Measurements from ENCODE around the gene PLA2G4B. TPM values are rescaled to one million over a fixed set of nuclear protein-coding genes. Genes with fewer than 3 reads are reported as not detected.

PLA2G4B gene
- total RNA-seq, 1 donor from 2014 or later: 0.80 TPM

- no peak for DNase-seq (ENCODE audit: low read depth)
Measured at GRCh38 chr15:41869770-41870688, 31.4 kb downstream of the PLA2G4B start.

- DNase-seq (ENCODE audit: low read depth): peak; percentile 33
Measured at GRCh38 chr15:41870689-41871081, 32.0 kb downstream of the PLA2G4B start.

GRCh38 chr15:41871175-41871905 lies 32.7 kb downstream of the PLA2G4B start:
- DNase-seq (ENCODE audit: low read depth): no peak

GRCh38 chr15:41872166-41872747 lies 33.6 kb downstream of the PLA2G4B start:
- no peak for DNase-seq (ENCODE audit: low read depth)

- DNase-seq (ENCODE audit: low read depth): no peak
Measured at GRCh38 chr15:41873711-41874110, 35.1 kb downstream of the PLA2G4B start.

- no peak for DNase-seq (ENCODE audit: low read depth)
Measured at GRCh38 chr15:41874736-41875135, 36.1 kb downstream of the PLA2G4B start.

GRCh38 chr15:41876007-41876406 lies 37.4 kb downstream of the PLA2G4B start:
- DNase-seq (ENCODE audit: low read depth): no peak

GRCh38 chr15:41876689-41877088 lies 38.0 kb downstream of the PLA2G4B start:
- no peak for DNase-seq (ENCODE audit: low read depth)

- no peak for DNase-seq (ENCODE audit: low read depth)
Measured at GRCh38 chr15:41877631-41878354, 39.1 kb downstream of the PLA2G4B start.

- DNase-seq (ENCODE audit: low read depth): no peak
Measured at GRCh38 chr15:41878355-41878699, 39.7 kb downstream of the PLA2G4B start.

GRCh38 chr15:41879321-41879845 lies 40.7 kb downstream of the PLA2G4B start:
- DNase-seq (ENCODE audit: low read depth): no peak

GRCh38 chr15:41880156-41880877 lies 41.7 kb downstream of the PLA2G4B start:
- no peak for DNase-seq (ENCODE audit: low read depth)

- no peak for DNase-seq (ENCODE audit: low read depth)
Measured at GRCh38 chr15:41881086-41881485, 42.4 kb downstream of the PLA2G4B start.

GRCh38 chr15:41881550-41881919 lies 42.9 kb downstream of the PLA2G4B start:
- no peak for DNase-seq (ENCODE audit: low read depth)

GRCh38 chr15:41881920-41882688 lies 43.5 kb downstream of the PLA2G4B start:
- no peak for DNase-seq (ENCODE audit: low read depth)

- DNase-seq (ENCODE audit: low read depth): no peak
Measured at GRCh38 chr15:41882689-41883483, 44.2 kb downstream of the PLA2G4B start.

GRCh38 chr15:41883484-41883825 lies 44.8 kb downstream of the PLA2G4B start:
- no peak for DNase-seq (ENCODE audit: low read depth)

- DNase-seq (ENCODE audit: low read depth): no peak
Measured at GRCh38 chr15:41884458-41884857, 45.8 kb downstream of the PLA2G4B start.

GRCh38 chr15:41885321-41885720 lies 46.7 kb downstream of the PLA2G4B start:
- no peak for DNase-seq (ENCODE audit: low read depth)

GRCh38 chr15:41885841-41886240 lies 47.2 kb downstream of the PLA2G4B start:
- no peak for DNase-seq (ENCODE audit: low read depth)

Data from renal cortical epithelial cell (primary cell).